Vagina (tissue), 2 donors: Measurements from ENCODE around the gene MT1A.

ENCODE experiments used
- CTCF ChIP-seq, 3 experiments: fragments of 450-650 bp in 2 of 3; fragments of 200-600 bp in 1 of 3; sonication (generic) in 1 of 3; IDR thresholded peaks; one replicate each; pipeline ENCODE4 v1.5.1; 2017 to 2019; ENCODE audit warnings: antibody characterized with exemption in 3 of 3, mild to moderate bottlenecking in 2 of 3, moderate library complexity in 2 of 3
- POLR2A ChIP-seq, 2 donors: fragments of 450-650 bp; IDR thresholded peaks; one replicate each; pipeline ENCODE4 v1.6.1; 2017; ENCODE audit warnings: antibody characterized with exemption in 2 of 2, mild to moderate bottlenecking in 2 of 2, moderate library complexity in 2 of 2

GRCh38 chr16:56632848-56633365 lies 5.6 kb upstream of the MT1A start:
- TF ChIP-seq CTCF (IDR thresholded peaks at IDR 0.05), result no peak
- TF ChIP-seq POLR2A (IDR thresholded peaks at IDR 0.05), result no peak
